Caco-2 (cell line): ENCODE measurements around the gene NKX2-1. TPM values are rescaled to one million over a fixed set of nuclear protein-coding genes. Genes with fewer than 3 reads are reported as not detected.

ENCODE experiments used
- BruUV-seq: library from RNA; stranded (reverse); fragments of 400-500 nt; replicated peaks from 2 replicates; lab custom pipeline; 2021; lab: Mats Ljungman, UMichigan
- CTCF ChIA-PET: fragments of 300-600 bp; sonication (Branson Sonifier 250); formaldehyde crosslinking; loops from one replicate; lab custom pipeline; 2022; ENCODE audit warnings: antibody characterized with exemption; lab: Charles Lee
- POLR2A ChIA-PET: fragments of 300-600 bp; sonication (Branson Sonifier 250); formaldehyde crosslinking; loops from one replicate; lab custom pipeline; 2022; ENCODE audit warnings: antibody characterized with exemption; lab: Charles Lee
- DNase-seq, 2 experiments: peaks; one replicate each; pipeline versions ENCODE4 v3.0.0 to v3.0.0-alpha.2; 2020 to 2022
- H3K27me3 ChIP-seq: replicated peaks from 2 replicates; pipeline ENCODE4 v1.6.0; 2011; ENCODE audit warnings: low read length; ENCODE audit not compliant: control insufficient read depth, insufficient read depth
- H3K36me3 ChIP-seq: 2 replicates; pipeline ENCODE4 v1.5.1; 2011; ENCODE audit warnings: low read length; ENCODE audit not compliant: control insufficient read depth, insufficient read depth
- H3K4me1 ChIP-seq: fragments of 250-450 bp; sonication (Bioruptor Pico); 2 replicates; pipeline ENCODE4 v1.5.1; 2020; ENCODE audit warnings: mild to moderate bottlenecking
- H3K4me3 ChIP-seq: 2 replicates; pipeline ENCODE4 v1.5.1; 2011; ENCODE audit warnings: low read depth, mild to moderate bottlenecking, control low read depth, low read length
- H3K9me3 ChIP-seq: fragments of 250-450 bp; sonication (Bioruptor Pico); 2 replicates; pipeline ENCODE4 v1.5.1; 2020; ENCODE audit warnings: mild to moderate bottlenecking, moderate library complexity
- H3K27ac Mint-ChIP-seq: one replicate; pipeline ENCODE4 v1.8.0; 2022; ENCODE audit warnings: mixed read lengths; ENCODE audit not compliant: unreplicated experiment
- H3K27me3 Mint-ChIP-seq: one replicate; pipeline ENCODE4 v1.8.0; 2022; ENCODE audit warnings: mixed read lengths; ENCODE audit not compliant: insufficient read depth, unreplicated experiment
- H3K36me3 Mint-ChIP-seq: one replicate; pipeline ENCODE4 v1.8.0; 2022; ENCODE audit warnings: mild to moderate bottlenecking, mixed read lengths; ENCODE audit not compliant: insufficient read depth, unreplicated experiment
- H3K4me1 Mint-ChIP-seq: one replicate; pipeline ENCODE4 v1.8.0; 2022; ENCODE audit warnings: low read depth, mixed read lengths; ENCODE audit not compliant: unreplicated experiment
- H3K4me3 Mint-ChIP-seq: one replicate; pipeline ENCODE4 v1.8.0; 2022; ENCODE audit warnings: mild to moderate bottlenecking, moderate library complexity, mixed read lengths; ENCODE audit not compliant: unreplicated experiment
- H3K9me3 Mint-ChIP-seq: one replicate; pipeline ENCODE4 v1.8.0; 2022; ENCODE audit warnings: mixed read lengths; ENCODE audit not compliant: unreplicated experiment
- CTCF ChIP-seq, 2 experiments: fragments of 200-600 bp in 1 of 2; IDR thresholded peaks; 1 replicate in 1 of 2; 2 replicates in 1 of 2; pipeline versions ENCODE4 v1.5.1 to v1.8.0; 2011 to 2022; ENCODE audit warnings: antibody characterized with exemption in 1 of 2, control low read depth in 1 of 2, inconsistent platforms in 1 of 2, low read depth in 1 of 2, low read length in 1 of 2, mild to moderate bottlenecking in 1 of 2, moderate library complexity in 1 of 2; ENCODE audit not compliant: insufficient read depth in 1 of 2, severe bottlenecking in 1 of 2, unreplicated experiment in 1 of 2
- intact Hi-C: fragments of 100-400 bp; cut with micrococcal nuclease; formaldehyde crosslinking; loops from one replicate; pipeline ENCODE4 v1.10.0; 2022; ENCODE audit not compliant: unreplicated experiment
- total RNA-seq: library from RNA; stranded (reverse); gene quantifications from 2 replicates; pipeline ENCODE4 v1.2.3, GENCODE V29; 2022

The NKX2-1 gene
- total RNA-seq, 1 experiment from 2014 or later: 0.66 TPM

- Mint-ChIP-seq H3K4me3 (no peak overlapping the region), H3K27me3 (peaks cover 11% of the 10 kb centered on the region), H3K9me3 (no peaks in the 10 kb centered on the region), H3K4me1 (no peaks in the 10 kb centered on the region), H3K27ac (no peak overlapping the region), H3K36me3 (no peaks in the 10 kb centered on the region)
- no TSS peak for BruUV-seq
- Histone ChIP-seq H3K27me3 (no peaks in the 10 kb centered on the region), H3K36me3 (no peaks in the 10 kb centered on the region), H3K4me1 (peaks cover 13% of the 10 kb centered on the region), H3K9me3 (no peaks in the 10 kb centered on the region), H3K4me3 (no peak overlapping the region)
- intact Hi-C loops: no loop called here
- CTCF ChIA-PET: interaction anchor here (1.1 to 1.2 kb wide), 2 partner anchors 12 to 16 kb away, joined by 3 to 4 read pairs; no protein-coding TSS in a partner anchor
- DNase-seq: no peak
- no peak for TF ChIP-seq CTCF (IDR thresholded peaks at IDR 0.05; ENCODE audit: insufficient read depth in 1 of 2, low read depth in 1 of 2, low read length in 1 of 2, severe bottlenecking in 1 of 2, unreplicated experiment in 1 of 2)
- POLR2A ChIA-PET: no interaction called here
Observed at GRCh38 chr14:36509069-36509917, 10.7 kb downstream of the NKX2-1 start.

- CTCF ChIA-PET: no interaction called here
- H3K27ac Mint-ChIP-seq: no peak overlapping the region
- no peaks in the 10 kb centered on the region for H3K36me3 ChIP-seq
- intact Hi-C loops: no loop called here
- BruUV-seq: no TSS peak
- H3K4me3 Mint-ChIP-seq: peak overlapping the region; percentile 56
- no peak for TF ChIP-seq CTCF (IDR thresholded peaks at IDR 0.05; ENCODE audit: insufficient read depth in 1 of 2, low read depth in 1 of 2, low read length in 1 of 2, severe bottlenecking in 1 of 2, unreplicated experiment in 1 of 2)
- no peaks in the 10 kb centered on the region for H3K9me3 Mint-ChIP-seq
- POLR2A ChIA-PET: no interaction called here
- no peaks in the 10 kb centered on the region for H3K27me3 ChIP-seq
- H3K4me1 ChIP-seq: peaks cover 13% of the 10 kb centered on the region
- DNase-seq: no peak
- H3K4me1 Mint-ChIP-seq: no peaks in the 10 kb centered on the region
- H3K4me3 ChIP-seq: peak overlapping the region; percentile 29
- H3K36me3 Mint-ChIP-seq: no peaks in the 10 kb centered on the region
- H3K27me3 Mint-ChIP-seq: peaks cover 14% of the 10 kb centered on the region
- H3K9me3 ChIP-seq: no peaks in the 10 kb centered on the region
Observed at GRCh38 chr14:36508418-36509068, 11.5 kb downstream of the NKX2-1 start.

DNA sequence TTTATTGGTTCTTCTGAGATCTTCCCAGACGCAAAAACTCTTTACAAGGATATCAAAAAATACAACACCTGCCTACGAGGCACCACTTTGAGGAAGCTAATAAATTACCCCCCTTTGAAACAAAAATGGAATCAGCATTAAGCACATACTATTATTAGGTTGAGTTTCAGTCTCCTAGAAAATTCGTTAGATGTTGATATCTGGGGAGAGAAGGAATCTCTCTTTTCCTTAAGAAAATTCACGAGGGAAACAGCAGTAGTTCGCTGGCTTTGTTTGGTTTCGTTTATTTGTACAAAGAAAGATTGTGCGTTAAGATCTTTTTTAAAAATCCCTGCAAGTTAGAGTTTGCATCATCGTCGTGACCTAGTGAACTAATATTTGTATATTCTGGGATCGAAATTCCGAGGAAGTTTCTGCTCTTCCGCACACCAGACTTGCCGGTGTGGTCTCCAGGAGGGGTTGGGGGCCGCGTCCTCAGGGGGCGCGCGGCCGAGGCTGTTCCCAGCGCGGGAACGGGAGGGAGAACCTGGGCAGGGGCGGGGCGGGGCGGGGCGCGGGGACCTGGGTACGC is 12.1 kb downstream of the NKX2-1 start:
- Mint-ChIP-seq H3K4me1 (no peaks in the 10 kb centered on the region), H3K9me3 (no peaks in the 10 kb centered on the region), H3K27me3 (peaks cover 16% of the 10 kb centered on the region), H3K27ac (no peak overlapping the region), H3K4me3 (peak overlapping the region; percentile 56), H3K36me3 (no peaks in the 10 kb centered on the region)
- Histone ChIP-seq H3K4me3 (peak overlapping the region; percentile 29), H3K27me3 (no peaks in the 10 kb centered on the region), H3K4me1 (peaks cover 9% of the 10 kb centered on the region), H3K36me3 (no peaks in the 10 kb centered on the region), H3K9me3 (no peaks in the 10 kb centered on the region)
- no TSS peak for BruUV-seq
- no peak for TF ChIP-seq CTCF (IDR thresholded peaks at IDR 0.05; ENCODE audit: insufficient read depth in 1 of 2, low read depth in 1 of 2, low read length in 1 of 2, severe bottlenecking in 1 of 2, unreplicated experiment in 1 of 2)
- CTCF ChIA-PET: interaction anchor here (0.6 kb wide), 1 partner anchor 422 kb away, joined by 3 read pairs; no protein-coding TSS in a partner anchor
- POLR2A ChIA-PET: no interaction called here
- DNase-seq: no peak
- intact Hi-C loops: no loop called here
